Kidney (tissue), 14 donors: Measurements from ENCODE around the gene TUT7. TPM values are rescaled to one million over a fixed set of nuclear protein-coding genes. Genes with fewer than 3 reads are reported as not detected.

Experiments
- DNase-seq, 5 donors: peaks; one replicate each; pipeline ENCODE4 v3.0.0-alpha.2; 2013 to 2020
- FAIRE-seq: peaks from 2 replicates; lab custom pipeline; 2012; peaks lifted over from hg19 to GRCh38; lab: Jason Lieb, UNC
- H3K27ac ChIP-seq, 2 donors: one replicate each; pipeline ENCODE4 v1.7.0; 2013; ENCODE audit warnings: low read depth in 2 of 2, low read length in 2 of 2, inconsistent platforms in 1 of 2
- H3K27me3 ChIP-seq: one replicate; pipeline ENCODE4 v1.7.1; 2013; ENCODE audit warnings: low read length, inconsistent platforms; ENCODE audit not compliant: control insufficient read depth, insufficient read depth
- H3K36me3 ChIP-seq, 3 donors: one replicate each; pipeline versions ENCODE4 v1.7.0 to v1.7.1; 2013; ENCODE audit warnings: low read length in 3 of 3, control low read depth in 1 of 3, inconsistent platforms in 1 of 3; ENCODE audit not compliant: insufficient read depth in 3 of 3, control insufficient read depth in 2 of 3
- H3K4me1 ChIP-seq, 3 donors: one replicate each; pipeline versions ENCODE4 v1.7.0 to v1.7.1; 2013; ENCODE audit warnings: low read length in 3 of 3, inconsistent platforms in 1 of 3, low read depth in 1 of 3; ENCODE audit not compliant: control insufficient read depth in 2 of 3, insufficient read depth in 2 of 3
- H3K4me3 ChIP-seq, 3 donors: one replicate each; pipeline versions ENCODE4 v1.7.0 to v1.8.1; 2013; ENCODE audit warnings: low read length in 3 of 3, control low read depth in 1 of 3, inconsistent platforms in 1 of 3
- H3K9ac ChIP-seq, 3 donors: one replicate each; pipeline versions ENCODE4 v1.7.0 to v1.7.1; 2013; ENCODE audit warnings: low read length in 3 of 3, control low read depth in 1 of 3, inconsistent platforms in 1 of 3
- H3K9me3 ChIP-seq, 3 donors: one replicate each; pipeline versions ENCODE4 v1.7.0 to v1.7.1; 2013; ENCODE audit warnings: low read length in 3 of 3, control low read depth in 1 of 3, inconsistent platforms in 1 of 3; ENCODE audit not compliant: control insufficient read depth in 2 of 3, insufficient read depth in 1 of 3
- intact Hi-C: fragments of 100-400 bp; cut with DNase I; formaldehyde crosslinking; loops from one replicate; pipeline ENCODE4 v1.11.1; 2022
- polyA plus RNA-seq: library from polyadenylated mRNA; stranded (reverse); fragments of 350-450 nt; fragmentation: Illumina TruSeq; extraction: RNeasy Lipid Tissue Mini Kit (QIAGEN cat#74804); gene quantifications from one replicate; pipeline ENCODE4 v1.2.3, GENCODE V29; 2014; ENCODE audit warnings: low read depth, low replicate concordance; ENCODE audit not compliant: insufficient read depth
- total RNA-seq: library from RNA; stranded (reverse); fragmentation: NEBNext Ultra II Directional; extraction: Animal tissue kit (Norgen Biotek cat#: 25700); gene quantifications from one replicate; pipeline ENCODE4 v1.2.1, GENCODE V29; 2021
- TF ChIP-seq, protein P1 (sequence below): IDR thresholded peaks from 3 replicates; pipeline ENCODE4 v1.5.1; 2012; ENCODE audit warnings: mild to moderate bottlenecking, moderate library complexity, borderline replicate concordance; ENCODE audit not compliant: insufficient read depth; ENCODE audit errors: extremely low read depth
- donor health status: control.
- donor health status: control.
- donor health status: control.
- donor health status: control.
- donor health status: control.
- donor health status: DM: yes; HTN: yes; CAD: no.
- donor health status: Normal renal cell carcinoma (clear cell type).

TUT7 gene
- total and polyA plus RNA-seq, 2 donors from 2014 or later: 6.6 to 26.0 TPM

DNA sequence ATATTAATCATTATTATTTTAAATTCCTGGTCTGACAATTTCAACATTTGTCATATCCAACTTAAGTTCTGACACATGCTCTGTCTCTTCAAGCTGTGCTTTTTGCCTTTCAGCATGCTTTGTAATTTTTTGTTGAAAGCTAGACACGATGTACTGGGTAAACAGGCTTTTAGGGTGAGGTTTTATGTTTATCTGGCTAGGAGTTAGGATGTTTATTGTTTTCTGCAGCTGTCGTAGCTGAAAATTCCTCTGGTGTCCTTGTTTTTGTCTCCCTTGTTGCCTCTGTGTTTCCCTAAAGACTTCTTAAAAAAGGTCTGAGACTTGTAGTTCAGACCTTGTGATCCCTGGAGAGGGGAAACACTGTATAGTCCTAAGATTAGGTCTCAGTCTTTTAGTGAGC is 20.6 kb downstream of the TUT7 start:
- intact Hi-C loops: no loop called here
- Histone ChIP-seq H3K9me3 (no peaks in the 10 kb centered on the region), H3K4me3 (no peak overlapping the region), H3K36me3 (peaks cover 0 to 39% (median 28%) of the 10 kb centered on the region in 3 donors), H3K4me1 (no peaks in the 10 kb centered on the region), H3K9ac (no peak overlapping the region), H3K27me3 (no peaks in the 10 kb centered on the region), H3K27ac (no peak overlapping the region)
- FAIRE-seq (no peak), DNase-seq (no peak)
- TF ChIP-seq, protein P1, sequence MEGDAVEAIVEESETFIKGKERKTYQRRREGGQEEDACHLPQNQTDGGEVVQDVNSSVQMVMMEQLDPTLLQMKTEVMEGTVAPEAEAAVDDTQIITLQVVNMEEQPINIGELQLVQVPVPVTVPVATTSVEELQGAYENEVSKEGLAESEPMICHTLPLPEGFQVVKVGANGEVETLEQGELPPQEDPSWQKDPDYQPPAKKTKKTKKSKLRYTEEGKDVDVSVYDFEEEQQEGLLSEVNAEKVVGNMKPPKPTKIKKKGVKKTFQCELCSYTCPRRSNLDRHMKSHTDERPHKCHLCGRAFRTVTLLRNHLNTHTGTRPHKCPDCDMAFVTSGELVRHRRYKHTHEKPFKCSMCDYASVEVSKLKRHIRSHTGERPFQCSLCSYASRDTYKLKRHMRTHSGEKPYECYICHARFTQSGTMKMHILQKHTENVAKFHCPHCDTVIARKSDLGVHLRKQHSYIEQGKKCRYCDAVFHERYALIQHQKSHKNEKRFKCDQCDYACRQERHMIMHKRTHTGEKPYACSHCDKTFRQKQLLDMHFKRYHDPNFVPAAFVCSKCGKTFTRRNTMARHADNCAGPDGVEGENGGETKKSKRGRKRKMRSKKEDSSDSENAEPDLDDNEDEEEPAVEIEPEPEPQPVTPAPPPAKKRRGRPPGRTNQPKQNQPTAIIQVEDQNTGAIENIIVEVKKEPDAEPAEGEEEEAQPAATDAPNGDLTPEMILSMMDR: no peak

- TF ChIP-seq, protein P1: no peak
- H3K9me3 ChIP-seq: no peaks in the 10 kb centered on the region
- H3K36me3 ChIP-seq: peaks cover 3 to 42% (median 21%) of the 10 kb centered on the region in 3 donors
- H3K27me3 ChIP-seq: no peaks in the 10 kb centered on the region
- intact Hi-C loops: no loop called here
- no peak overlapping the region for H3K4me3 ChIP-seq
- DNase-seq: no peak
- no peak overlapping the region for H3K9ac ChIP-seq
- H3K4me1 ChIP-seq: no peaks in the 10 kb centered on the region
- no peak overlapping the region for H3K27ac ChIP-seq
- FAIRE-seq: no peak
Observed at GRCh38 chr9:86330186-86330585, 24.0 kb downstream of the TUT7 start.

DNA sequence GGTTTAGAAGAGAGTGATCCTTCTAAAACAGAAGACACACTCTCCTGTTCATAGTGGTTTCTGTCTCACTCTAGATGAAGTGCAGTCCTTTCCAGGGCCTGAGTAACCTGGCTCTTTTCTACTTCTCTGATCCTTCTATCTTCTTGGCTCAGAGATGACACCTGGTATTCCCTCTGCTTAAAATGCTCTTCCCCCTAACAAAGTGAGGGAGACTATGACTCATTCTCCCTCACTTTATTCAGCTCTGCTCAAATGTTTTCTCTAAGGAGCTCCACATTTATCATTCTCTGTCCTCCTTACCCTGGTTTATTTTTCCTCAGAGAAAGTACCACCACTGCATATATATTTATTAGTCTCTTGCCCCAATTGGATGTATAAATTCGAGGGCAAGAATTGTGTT is 24.6 kb downstream of the TUT7 start:
- TF ChIP-seq, protein P1: no peak
- Histone ChIP-seq H3K9me3 (no peaks in the 10 kb centered on the region), H3K9ac (no peak overlapping the region), H3K4me3 (no peak overlapping the region), H3K27me3 (no peaks in the 10 kb centered on the region), H3K27ac (no peak overlapping the region), H3K4me1 (no peaks in the 10 kb centered on the region), H3K36me3 (peaks cover 3 to 42% (median 22%) of the 10 kb centered on the region in 3 donors)
- intact Hi-C loops: no loop called here
- FAIRE-seq (no peak), DNase-seq (no peak)

DNA sequence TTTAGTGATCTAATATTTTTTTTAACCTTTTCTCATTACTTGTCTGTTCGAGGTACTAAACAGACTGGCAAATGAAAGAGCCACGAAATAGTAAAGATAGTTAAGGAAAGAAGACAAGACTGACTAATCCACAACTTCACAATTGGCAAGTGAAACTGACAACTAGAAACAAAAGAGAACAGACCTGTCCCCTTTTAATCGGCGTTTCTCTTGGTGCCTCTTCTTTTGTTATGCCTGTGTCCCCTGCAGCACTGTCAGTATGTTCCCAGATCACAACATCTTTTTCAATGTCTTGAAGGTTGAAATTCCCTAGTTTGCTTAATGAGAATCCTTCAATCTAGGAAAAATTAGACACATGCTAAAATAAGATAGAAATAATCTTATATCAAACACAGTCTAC is 26.1 kb downstream of the TUT7 start:
- DNase-seq (no peak), FAIRE-seq (no peak)
- Histone ChIP-seq H3K9ac (no peak overlapping the region), H3K27me3 (no peaks in the 10 kb centered on the region), H3K27ac (no peak overlapping the region), H3K36me3 (peaks cover 6 to 45% (median 20%) of the 10 kb centered on the region in 3 donors), H3K4me3 (no peak overlapping the region), H3K4me1 (no peaks in the 10 kb centered on the region), H3K9me3 (no peaks in the 10 kb centered on the region)
- TF ChIP-seq, protein P1: no peak
- intact Hi-C loops: no loop called here
